IPS-20b (cell line): Measurements from ENCODE around the gene PGR.
A peak's percentile ranks its signal among the peaks of the same experiment; 100 is the strongest.

Experiments used
- H3K27ac ChIP-seq: one replicate; pipeline ENCODE4 v1.5.1; 2013; ENCODE audit warnings: low read length
- H3K27me3 ChIP-seq: 2 replicates; pipeline ENCODE4 v1.6.1; 2013; ENCODE audit warnings: mild to moderate bottlenecking, low read length, inconsistent platforms; ENCODE audit not compliant: insufficient read depth
- H3K36me3 ChIP-seq: 2 replicates; pipeline ENCODE4 v1.6.1; 2013; ENCODE audit warnings: low read depth, mild to moderate bottlenecking, inconsistent platforms, low read length, moderate library complexity; ENCODE audit not compliant: insufficient read depth
- H3K4me1 ChIP-seq: 2 replicates; pipeline ENCODE4 v1.6.1; 2013; ENCODE audit warnings: mild to moderate bottlenecking, control low read depth, inconsistent platforms, low read length, moderate library complexity; ENCODE audit not compliant: insufficient read depth
- H3K4me3 ChIP-seq: 2 replicates; pipeline ENCODE4 v1.5.1; 2013; ENCODE audit warnings: mild to moderate bottlenecking, low read length, inconsistent platforms
- H3K9ac ChIP-seq: 2 replicates; pipeline ENCODE4 v1.6.1; 2013; ENCODE audit warnings: low read depth, mild to moderate bottlenecking, inconsistent platforms, low read length, moderate library complexity
- H3K9me3 ChIP-seq: 2 replicates; pipeline ENCODE4 v1.6.1; 2013; ENCODE audit warnings: mild to moderate bottlenecking, low read depth, low read length, inconsistent platforms; ENCODE audit not compliant: insufficient read depth

Gene PGR

GRCh38 chr11:101129203-101129943 lies at the start of gene PGR:
Gene PGR, minus strand, starts transcription at chr11:101129813. Its CDS starts 743 bp downstream, at chr11:101129070.
- H3K9ac ChIP-seq, result no peak within 1 kb of the TSS
- peaks cover 3% of the 10 kb centered on the region; the same call in 1 of the 2 replicates for H3K4me1 ChIP-seq
- H3K27ac ChIP-seq, result no peak within 1 kb of the TSS
- peak within 1 kb of the TSS; percentile 82 for H3K4me3 ChIP-seq
- H3K36me3 ChIP-seq, result no peaks in the 10 kb centered on the region
- H3K27me3 ChIP-seq, result peaks cover 80% of the 10 kb centered on the region
- H3K9me3 ChIP-seq, result no peaks in the 10 kb centered on the region

DNA sequence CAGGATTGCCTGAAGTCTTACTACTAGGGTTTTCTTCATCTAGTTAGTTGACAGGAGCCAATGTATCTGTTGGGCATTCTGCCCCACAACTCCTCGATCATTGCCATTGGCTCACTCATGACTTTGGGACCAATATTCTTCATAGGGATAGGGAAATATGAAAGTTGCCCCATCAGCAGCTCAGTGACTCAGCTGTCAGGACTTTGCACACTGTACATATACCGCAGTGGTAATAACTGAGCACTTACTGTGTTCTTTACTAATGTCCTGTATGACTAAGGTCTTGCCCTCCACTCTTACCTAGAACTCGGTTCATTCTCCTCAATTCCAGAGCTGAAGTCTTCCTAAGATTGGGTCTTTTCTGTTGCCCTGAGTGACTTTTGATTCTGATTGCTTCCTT lies 46.8 kb upstream of the PGR start:
- no peak overlapping the region for H3K4me3 ChIP-seq
- H3K4me1 ChIP-seq, result no peaks in the 10 kb centered on the region
- no peaks in the 10 kb centered on the region for H3K9me3 ChIP-seq

DNA sequence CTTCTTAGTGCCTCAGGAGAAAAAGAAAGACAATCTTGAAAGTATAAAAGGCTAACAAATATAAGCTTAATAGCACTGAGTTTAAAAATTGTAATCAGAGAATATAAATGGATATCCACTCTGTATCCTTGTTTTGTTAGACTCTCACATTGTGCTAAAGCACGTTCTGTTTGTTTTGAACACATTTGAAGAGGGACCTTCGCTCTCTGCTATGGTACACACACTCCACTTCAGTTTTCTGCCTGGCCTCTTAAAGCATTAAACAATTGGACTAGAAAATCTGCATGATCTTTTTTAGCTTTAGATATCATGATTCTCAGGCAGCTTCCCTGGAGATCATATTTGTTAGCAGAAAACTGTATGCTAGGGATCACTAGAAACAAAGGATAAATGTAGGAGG lies 40.3 kb upstream of the PGR start:
- Histone ChIP-seq H3K9me3 (no peaks in the 10 kb centered on the region), H3K27ac (no peak overlapping the region), H3K4me1 (no peaks in the 10 kb centered on the region), H3K4me3 (no peak overlapping the region), H3K9ac (no peak overlapping the region), H3K27me3 (no peaks in the 10 kb centered on the region), H3K36me3 (no peaks in the 10 kb centered on the region)

More for the DNA sequence above, 46.8 kb upstream of the PGR start:
- no peaks in the 10 kb centered on the region for H3K27me3 ChIP-seq
- H3K27ac ChIP-seq, result no peak overlapping the region
- H3K36me3 ChIP-seq, result no peaks in the 10 kb centered on the region
- H3K9ac ChIP-seq, result no peak overlapping the region

GRCh38 chr11:101166038-101166437 lies 36.4 kb upstream of the PGR start:
- Histone ChIP-seq H3K36me3 (no peaks in the 10 kb centered on the region), H3K9ac (no peak overlapping the region), H3K27ac (no peak overlapping the region), H3K4me3 (no peak overlapping the region), H3K4me1 (no peaks in the 10 kb centered on the region), H3K27me3 (no peaks in the 10 kb centered on the region), H3K9me3 (no peaks in the 10 kb centered on the region)

DNA sequence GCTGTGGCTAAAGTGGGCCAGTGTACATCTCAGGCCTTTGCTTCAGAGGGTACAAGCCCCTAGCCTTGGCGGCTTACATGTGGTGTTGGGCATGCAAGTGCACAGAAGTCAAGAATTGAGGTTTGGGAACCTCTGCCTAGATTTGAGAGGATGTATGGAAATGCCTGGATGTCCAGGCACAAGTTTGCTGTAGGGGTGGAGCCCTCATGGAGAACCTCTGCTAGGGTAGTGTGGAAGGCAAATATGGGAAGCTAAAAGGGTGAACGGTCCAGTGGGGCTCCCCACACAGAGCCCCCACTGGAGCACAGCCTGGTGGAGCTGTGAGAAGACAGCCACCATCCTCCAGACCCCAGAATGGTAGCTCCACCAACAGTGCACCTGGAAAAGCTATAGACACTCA lies 28.5 kb upstream of the PGR start:
- no peak overlapping the region for H3K4me3 ChIP-seq
- H3K9me3 ChIP-seq, result peaks cover 29% of the 10 kb centered on the region; the same call in 1 of the 2 replicates
- no peaks in the 10 kb centered on the region for H3K27me3 ChIP-seq
- H3K9ac ChIP-seq, result no peak overlapping the region
- H3K27ac ChIP-seq, result no peak overlapping the region
- no peaks in the 10 kb centered on the region for H3K36me3 ChIP-seq
- H3K4me1 ChIP-seq, result no peaks in the 10 kb centered on the region

GRCh38 chr11:101138245-101138930 lies 8.8 kb upstream of the PGR start:
- Histone ChIP-seq H3K9me3 (no peaks in the 10 kb centered on the region), H3K4me1 (no peaks in the 10 kb centered on the region), H3K4me3 (no peak overlapping the region), H3K36me3 (no peaks in the 10 kb centered on the region), H3K27ac (no peak overlapping the region), H3K9ac (no peak overlapping the region), H3K27me3 (no peaks in the 10 kb centered on the region)

GRCh38 chr11:101133190-101133589 lies 3.6 kb upstream of the PGR start:
- H3K4me3 ChIP-seq, result no peak overlapping the region

DNA sequence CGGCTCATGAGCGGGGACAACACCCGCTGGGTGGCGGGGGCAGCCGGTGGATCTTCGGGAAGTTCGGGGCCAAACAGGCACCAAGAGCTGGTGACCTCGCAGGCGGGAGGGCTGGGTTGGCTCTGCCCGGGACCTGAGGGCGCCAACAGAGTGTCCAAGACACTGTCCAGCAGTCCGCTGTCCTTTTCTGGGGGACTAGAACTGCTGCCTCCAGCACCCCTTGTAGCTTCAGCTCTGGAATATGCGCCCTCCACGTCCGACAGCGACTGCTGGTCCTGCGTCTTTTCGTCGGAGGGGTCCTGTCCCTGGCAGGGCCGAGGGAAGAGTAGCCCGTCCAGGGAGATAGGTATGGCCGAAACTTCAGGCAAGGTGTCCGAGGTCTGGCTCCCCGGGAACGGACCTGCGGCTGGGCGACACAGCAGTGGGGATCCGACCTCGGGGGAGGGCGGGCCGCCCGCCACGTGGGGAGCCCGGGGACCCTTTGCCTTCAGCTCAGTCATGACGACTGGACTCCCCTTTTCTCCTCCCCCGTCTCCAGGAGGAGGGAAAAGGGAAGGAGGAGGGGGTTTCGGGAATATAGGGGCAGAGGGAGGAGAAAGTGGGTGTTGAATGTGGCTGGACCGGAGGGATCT lies 926 bp downstream of the PGR start:
- Histone ChIP-seq H3K36me3 (no peaks in the 10 kb centered on the region), H3K27ac (no peak overlapping the region), H3K4me3 (peak overlapping the region; percentile 82), H3K9me3 (no peaks in the 10 kb centered on the region), H3K4me1 (peaks cover 3% of the 10 kb centered on the region; the same call in 1 of the 2 replicates), H3K9ac (no peak overlapping the region), H3K27me3 (peaks cover 86% of the 10 kb centered on the region)

More at GRCh38 chr11:101133190-101133589, 3.6 kb upstream of the PGR start:
- Histone ChIP-seq H3K9ac (no peak overlapping the region), H3K27me3 (peaks cover 42% of the 10 kb centered on the region), H3K4me1 (no peaks in the 10 kb centered on the region; the same call in 1 of the 2 replicates), H3K9me3 (no peaks in the 10 kb centered on the region), H3K27ac (no peak overlapping the region), H3K36me3 (no peaks in the 10 kb centered on the region)

GRCh38 chr11:101127699-101128570 lies 1.7 kb downstream of the PGR start:
- H3K4me3 ChIP-seq, result peak overlapping the region; percentile 82; the same call in 1 of the 2 replicates
- no peak overlapping the region for H3K27ac ChIP-seq
- no peak overlapping the region for H3K9ac ChIP-seq
- H3K4me1 ChIP-seq, result peaks cover 3% of the 10 kb centered on the region; the same call in 1 of the 2 replicates
- H3K9me3 ChIP-seq, result no peaks in the 10 kb centered on the region
- H3K27me3 ChIP-seq, result peaks cover 86% of the 10 kb centered on the region
- no peaks in the 10 kb centered on the region for H3K36me3 ChIP-seq

DNA sequence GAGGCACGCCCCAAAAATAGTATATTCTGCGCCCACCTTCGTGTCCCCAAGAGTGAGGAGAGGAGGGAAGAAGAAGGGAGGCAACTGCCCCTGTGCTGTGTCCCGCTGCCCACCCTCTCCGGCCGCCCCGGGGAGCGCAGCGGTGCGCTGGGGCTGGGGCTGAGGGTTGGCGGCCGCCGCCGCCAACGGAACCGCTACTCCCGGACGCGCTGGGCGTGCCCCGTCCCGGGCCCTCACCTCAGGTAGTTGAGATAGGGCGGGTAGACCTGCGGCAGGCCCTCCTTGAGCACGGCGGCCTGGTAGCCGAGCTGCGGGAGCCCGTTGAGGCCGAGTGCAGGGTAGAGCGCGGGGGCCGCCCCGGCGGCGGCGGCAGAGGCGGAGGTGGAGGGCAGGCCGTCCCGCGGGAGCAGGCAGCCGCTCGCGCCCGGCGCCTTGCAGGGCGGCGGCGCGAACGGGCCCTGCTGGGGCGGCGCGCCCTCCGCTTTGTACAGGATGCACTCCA lies 2.4 kb downstream of the PGR start:
- H3K4me3 ChIP-seq, result peak overlapping the region; percentile 82
- no peaks in the 10 kb centered on the region for H3K36me3 ChIP-seq
- no peak overlapping the region for H3K27ac ChIP-seq
- H3K4me1 ChIP-seq, result peaks cover 3% of the 10 kb centered on the region; the same call in 1 of the 2 replicates
- H3K9me3 ChIP-seq, result no peaks in the 10 kb centered on the region
- H3K27me3 ChIP-seq, result peaks cover 85% of the 10 kb centered on the region
- no peak overlapping the region for H3K9ac ChIP-seq
